Panc1 (cell line): ENCODE results near the gene SERINC4.

Source experiments
- CTCF ChIP-seq: fragments of 450-650 bp; IDR thresholded peaks from 2 replicates; pipeline ENCODE4 v1.5.1; 2017; ENCODE audit warnings: mild to moderate bottlenecking
- POLR2AphosphoS5 ChIP-seq: IDR thresholded peaks from 2 replicates; pipeline ENCODE4 v1.6.1; 2012; ENCODE audit warnings: mild to moderate bottlenecking, low read depth, low read length, moderate library complexity

- TF ChIP-seq CTCF (no peak), POLR2AphosphoS5 (no peak)
Observed at GRCh38 chr15:43774062-43774461, 26.0 kb downstream of the SERINC4 start.
